MM.1S (cell line): ENCODE results near the gene SNRNP27.

Experiments
- EZH2 ChIP-seq: fragments of 300-600 bp; sonication (generic); optimal IDR thresholded peaks from 2 replicates; pipeline ENCODE3; 2017; ENCODE audit warnings: low read depth, mild to moderate bottlenecking, antibody characterized with exemption, low read length, mixed read lengths
- EZH2phosphoT487 ChIP-seq: fragments of 300-600 bp; sonication (generic); IDR thresholded peaks from 2 replicates; pipeline ENCODE4 v1.6.1; 2018; ENCODE audit warnings: antibody characterized with exemption, low read length
- TF ChIP-seq, protein P1 (sequence below): fragments of 300-600 bp; sonication (generic); IDR thresholded peaks from 2 replicates; pipeline ENCODE4 v1.5.1; 2016; ENCODE audit warnings: antibody characterized with exemption, low read length, mixed read lengths

DNA sequence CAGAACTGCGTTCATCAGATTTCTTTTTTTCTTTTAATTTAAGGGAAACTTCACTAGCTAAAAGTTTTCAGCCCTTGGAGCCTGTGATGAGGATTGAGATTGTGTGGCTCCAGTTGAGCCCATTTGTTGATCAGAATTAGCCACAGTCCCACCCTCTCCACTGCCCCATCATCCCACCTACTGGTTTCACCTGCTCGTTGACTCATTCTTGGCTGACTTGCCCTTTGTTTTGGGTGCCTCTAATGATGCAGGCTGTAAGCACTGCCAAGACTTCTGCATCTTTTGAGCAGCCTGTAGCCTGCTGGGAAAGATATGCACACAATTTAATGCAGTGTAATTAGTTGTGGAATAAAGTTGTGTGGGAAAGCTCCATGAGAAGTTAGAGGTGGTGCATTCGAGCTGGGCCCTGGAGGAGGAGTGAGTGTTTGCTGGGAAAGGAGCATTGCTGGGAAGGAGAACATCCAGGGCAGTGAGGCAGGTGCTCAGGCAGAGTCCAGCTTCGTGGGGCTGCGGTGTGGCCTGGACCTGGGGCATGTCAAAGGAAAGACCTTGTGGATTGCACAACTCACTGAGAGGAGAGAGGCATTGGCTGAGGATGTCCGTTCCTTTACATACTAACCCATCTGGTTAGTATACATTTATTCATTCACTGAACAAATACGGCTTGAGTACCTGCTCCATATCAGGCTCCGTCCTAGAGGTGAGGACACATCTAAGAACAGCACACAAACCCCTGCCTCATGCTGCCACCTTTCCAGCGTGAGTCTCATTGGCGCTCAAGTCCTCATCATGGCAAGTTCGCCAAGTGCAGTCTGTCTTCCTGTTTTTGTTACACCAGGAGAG is 49.5 kb downstream of the SNRNP27 start:
- TF ChIP-seq, protein P1, sequence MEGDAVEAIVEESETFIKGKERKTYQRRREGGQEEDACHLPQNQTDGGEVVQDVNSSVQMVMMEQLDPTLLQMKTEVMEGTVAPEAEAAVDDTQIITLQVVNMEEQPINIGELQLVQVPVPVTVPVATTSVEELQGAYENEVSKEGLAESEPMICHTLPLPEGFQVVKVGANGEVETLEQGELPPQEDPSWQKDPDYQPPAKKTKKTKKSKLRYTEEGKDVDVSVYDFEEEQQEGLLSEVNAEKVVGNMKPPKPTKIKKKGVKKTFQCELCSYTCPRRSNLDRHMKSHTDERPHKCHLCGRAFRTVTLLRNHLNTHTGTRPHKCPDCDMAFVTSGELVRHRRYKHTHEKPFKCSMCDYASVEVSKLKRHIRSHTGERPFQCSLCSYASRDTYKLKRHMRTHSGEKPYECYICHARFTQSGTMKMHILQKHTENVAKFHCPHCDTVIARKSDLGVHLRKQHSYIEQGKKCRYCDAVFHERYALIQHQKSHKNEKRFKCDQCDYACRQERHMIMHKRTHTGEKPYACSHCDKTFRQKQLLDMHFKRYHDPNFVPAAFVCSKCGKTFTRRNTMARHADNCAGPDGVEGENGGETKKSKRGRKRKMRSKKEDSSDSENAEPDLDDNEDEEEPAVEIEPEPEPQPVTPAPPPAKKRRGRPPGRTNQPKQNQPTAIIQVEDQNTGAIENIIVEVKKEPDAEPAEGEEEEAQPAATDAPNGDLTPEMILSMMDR: no peak
- TF ChIP-seq EZH2 (no peak), EZH2phosphoT487 (no peak)
